K562 (cell line): ENCODE data around the gene SOX8. TPM values are rescaled to one million over a fixed set of nuclear protein-coding genes. Genes with fewer than 3 reads are reported as not detected.

Source experiments
- CREBBP ChIP-seq: IDR thresholded peaks from one replicate; pipeline ENCODE4 v1.6.1; 2012; ENCODE audit warnings: low read depth, mild to moderate bottlenecking, control low read depth, inconsistent platforms, low read length
- GATA2 ChIP-seq: sonication (generic); formaldehyde crosslinking; IDR thresholded peaks from 2 replicates; pipeline ENCODE4 v1.4.0; 2020; ENCODE audit warnings: mild to moderate bottlenecking, missing genetic modification reagents
- MTA1 ChIP-seq: fragments of 450-650 bp; IDR thresholded peaks from 2 replicates; pipeline ENCODE4 v1.6.1; 2017; ENCODE audit warnings: borderline replicate concordance
- NCOR1 ChIP-seq: fragments of 450-650 bp; IDR thresholded peaks from 2 replicates; pipeline ENCODE4 v1.6.1; 2016; ENCODE audit warnings: mild to moderate bottlenecking, moderate library complexity
- POLR2AphosphoS5 ChIP-seq: IDR thresholded peaks from 2 replicates; pipeline ENCODE4 v1.6.1; 2011; ENCODE audit warnings: mild to moderate bottlenecking, low read depth, low read length, moderate library complexity; ENCODE audit not compliant: control insufficient read depth, insufficient read depth
- TAF7 ChIP-seq: fragments of 450-650 bp; IDR thresholded peaks from 2 replicates; pipeline ENCODE4 v1.6.1; 2016; ENCODE audit warnings: missing genetic modification characterization, missing compliant biosample characterization
- WHSC1 ChIP-seq: IDR thresholded peaks from one replicate; pipeline ENCODE4 v1.6.1; 2012; ENCODE audit warnings: low read length, control low read depth, inconsistent platforms
- polyA plus RNA-seq, 8 experiments: library from polyadenylated mRNA; depleted of rRNA in 4 of 8; stranded (reverse) in 5 of 8; unstranded in 3 of 8; fragments of >200 nt; fragmentation: Nextera tagmentation in 2 of 8; fragmentation: Illumina TruSeq in 1 of 8; extraction: Ambion mirVana in 2 of 8; extraction: Trizol in 1 of 8; gene quantifications; 2 replicates each; pipeline versions ENCODE4 v1.2.1 to v1.2.3, GENCODE V29; 2011 to 2014; ENCODE audit warnings: inconsistent platforms in 1 of 8, missing spikeins in 1 of 8
- total RNA-seq, 7 experiments: library from RNA; depleted of rRNA in 6 of 7; stranded (reverse); fragments of >200 nt in 6 of 7; fragmentation: Illumina TruSeq in 2 of 7; extraction: Trizol in 2 of 7; gene quantifications; 2 replicates each; pipeline versions ENCODE4 v1.2.1 to v1.2.3, GENCODE V29; 2011 to 2021; ENCODE audit warnings: low replicate concordance in 1 of 7
- TF ChIP-seq, protein P1 (sequence below): fragments of 250-450 bp; sonication (Bioruptor Pico); IDR thresholded peaks from 2 replicates; pipeline ENCODE4 v1.4.0; 2020; ENCODE audit warnings: mild to moderate bottlenecking, moderate library complexity

SOX8 gene
- total and polyA plus RNA-seq, 9 of the 15 experiments (the other 6 are each of a cell fraction or from before 2014, with no cell fraction given): 0.07 to 0.15 (median 0.15) TPM; not detected in 6

DNA sequence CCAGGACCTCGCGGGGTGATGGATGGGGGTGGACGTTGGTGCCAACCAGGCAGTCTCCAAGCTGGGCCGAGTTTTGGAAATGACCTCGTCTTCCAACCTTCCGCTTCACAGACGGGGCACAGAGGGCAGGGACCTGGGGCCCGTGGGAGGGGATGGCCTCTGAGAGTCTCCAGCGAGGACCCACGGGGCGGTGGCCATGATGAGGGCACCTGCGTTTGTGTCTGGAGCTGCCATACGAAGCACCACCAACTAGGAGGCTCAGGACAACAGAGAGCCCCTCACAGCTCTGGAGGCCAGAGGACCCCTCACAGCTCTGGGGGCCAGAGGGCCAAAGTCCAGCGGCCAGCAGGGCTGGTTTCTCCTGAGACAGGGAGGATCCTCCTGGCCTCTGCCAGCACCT, 26.5 kb downstream of the SOX8 start (continued):
- TF ChIP-seq, protein P1, sequence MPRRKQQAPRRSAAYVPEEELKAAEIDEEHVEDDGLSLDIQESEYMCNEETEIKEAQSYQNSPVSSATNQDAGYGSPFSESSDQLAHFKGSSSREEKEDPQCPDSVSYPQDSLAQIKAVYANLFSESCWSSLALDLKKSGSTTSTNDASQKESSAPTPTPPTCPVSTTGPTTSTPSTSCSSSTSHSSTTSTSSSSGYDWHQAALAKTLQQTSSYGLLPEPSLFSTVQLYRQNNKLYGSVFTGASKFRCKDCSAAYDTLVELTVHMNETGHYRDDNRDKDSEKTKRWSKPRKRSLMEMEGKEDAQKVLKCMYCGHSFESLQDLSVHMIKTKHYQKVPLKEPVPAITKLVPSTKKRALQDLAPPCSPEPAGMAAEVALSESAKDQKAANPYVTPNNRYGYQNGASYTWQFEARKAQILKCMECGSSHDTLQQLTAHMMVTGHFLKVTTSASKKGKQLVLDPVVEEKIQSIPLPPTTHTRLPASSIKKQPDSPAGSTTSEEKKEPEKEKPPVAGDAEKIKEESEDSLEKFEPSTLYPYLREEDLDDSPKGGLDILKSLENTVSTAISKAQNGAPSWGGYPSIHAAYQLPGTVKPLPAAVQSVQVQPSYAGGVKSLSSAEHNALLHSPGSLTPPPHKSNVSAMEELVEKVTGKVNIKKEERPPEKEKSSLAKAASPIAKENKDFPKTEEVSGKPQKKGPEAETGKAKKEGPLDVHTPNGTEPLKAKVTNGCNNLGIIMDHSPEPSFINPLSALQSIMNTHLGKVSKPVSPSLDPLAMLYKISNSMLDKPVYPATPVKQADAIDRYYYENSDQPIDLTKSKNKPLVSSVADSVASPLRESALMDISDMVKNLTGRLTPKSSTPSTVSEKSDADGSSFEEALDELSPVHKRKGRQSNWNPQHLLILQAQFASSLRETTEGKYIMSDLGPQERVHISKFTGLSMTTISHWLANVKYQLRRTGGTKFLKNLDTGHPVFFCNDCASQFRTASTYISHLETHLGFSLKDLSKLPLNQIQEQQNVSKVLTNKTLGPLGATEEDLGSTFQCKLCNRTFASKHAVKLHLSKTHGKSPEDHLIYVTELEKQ (CRISPR knock-in tag): no peak
- TF ChIP-seq CREBBP: no peak
- TF ChIP-seq NCOR1: no peak
- no peak for TF ChIP-seq POLR2AphosphoS5
- no peak for TF ChIP-seq TAF7 (tag)
- no peak for TF ChIP-seq WHSC1
- TF ChIP-seq GATA2: no peak
- no peak for TF ChIP-seq MTA1
